Natural killer cell (primary cell): Measurements from ENCODE around the gene GIMAP8. TPM values are rescaled to one million over a fixed set of nuclear protein-coding genes. Genes with fewer than 3 reads are reported as not detected.
A peak's percentile ranks its signal among the peaks of the same experiment; 100 is the strongest.

Source experiments
- ATAC-seq, 3 donors: fragments of 150-1000 bp in 2 of 3; fragments of 200-7000 bp in 1 of 3; cut with Tn5 transposase; 1 replicate in 1 of 3; 2 replicates in 2 of 3; pipeline ENCODE4 v1.10.0; 2021; ENCODE audit warnings: mild to moderate bottlenecking in 2 of 3, moderate library complexity in 2 of 3
- DNase-seq, 2 donors: peaks; one replicate each; pipeline versions ENCODE4 v3.0.0 to v3.0.0-alpha.2; 2013 to 2021; ENCODE audit warnings: mixed read lengths in 1 of 2
- H3K27ac ChIP-seq: one replicate; pipeline ENCODE4 v1.5.1; 2013; ENCODE audit warnings: mild to moderate bottlenecking, low read length
- H3K27me3 ChIP-seq: one replicate; pipeline ENCODE4 v1.6.1; 2013; ENCODE audit warnings: low read length; ENCODE audit not compliant: control insufficient read depth, insufficient read depth
- H3K36me3 ChIP-seq: one replicate; pipeline ENCODE4 v1.6.1; 2013; ENCODE audit warnings: low read length; ENCODE audit not compliant: control insufficient read depth, insufficient read depth
- H3K4me1 ChIP-seq: one replicate; pipeline ENCODE4 v1.6.1; 2013; ENCODE audit warnings: low read length; ENCODE audit not compliant: control insufficient read depth, insufficient read depth
- H3K4me3 ChIP-seq: one replicate; pipeline ENCODE4 v1.5.1; 2013; ENCODE audit warnings: low read length
- H3K9me3 ChIP-seq: one replicate; pipeline ENCODE4 v1.6.1; 2013; ENCODE audit warnings: low read length; ENCODE audit not compliant: control insufficient read depth, insufficient read depth
- H3K27ac Mint-ChIP-seq, 2 donors: one replicate each; pipeline ENCODE4 v1.8.0; 2022; ENCODE audit warnings: mild to moderate bottlenecking in 2 of 2, mixed read lengths in 2 of 2, moderate library complexity in 1 of 2
- H3K27me3 Mint-ChIP-seq, 2 donors: one replicate each; pipeline ENCODE4 v1.8.0; 2022; ENCODE audit warnings: low read depth in 2 of 2, mixed read lengths in 2 of 2
- H3K36me3 Mint-ChIP-seq: one replicate; pipeline ENCODE4 v1.8.0; 2022; ENCODE audit warnings: mixed read lengths
- H3K4me1 Mint-ChIP-seq, 2 donors: one replicate each; pipeline ENCODE4 v1.8.0; 2022; ENCODE audit warnings: mixed read lengths in 2 of 2
- H3K4me3 Mint-ChIP-seq: one replicate; pipeline ENCODE4 v1.8.0; 2022; ENCODE audit warnings: mild to moderate bottlenecking, moderate library complexity, mixed read lengths
- H3K9me3 Mint-ChIP-seq, 2 donors: one replicate each; pipeline ENCODE4 v1.8.0; 2022; ENCODE audit warnings: mixed read lengths in 2 of 2
- CTCF ChIP-seq: fragments of 200-600 bp; IDR thresholded peaks from one replicate; pipeline ENCODE4 v1.8.0; 2022; ENCODE audit warnings: antibody characterized with exemption
- WGBS: methylation state at CpG from one replicate; pipeline ENCODE4 v1.1.7; 2013; ENCODE audit warnings: missing lambda C conversion rate; ENCODE audit not compliant: insufficient coverage; 5-methylcytosine and 5-hydroxymethylcytosine counted together
- intact Hi-C: fragments of 100-400 bp; cut with micrococcal nuclease; formaldehyde crosslinking; loops from one replicate; pipeline ENCODE4 v1.14.2; 2022
- total RNA-seq, 4 donors: library from RNA; stranded (reverse); fragments of 120-200 nt in 1 of 4; gene quantifications; one replicate each; pipeline versions ENCODE4 v1.2.3 to v1.2.4, GENCODE V29; 2013 to 2022

GIMAP8 gene
- total RNA-seq, 3 donors from 2014 or later (not counting 1 experiment from before 2014, with no cell fraction given), result 6.7 to 17.7 (median 8.4) TPM

GRCh38 chr7:150513758-150514157 lies 63.3 kb downstream of the GIMAP8 start:
- Histone ChIP-seq H3K9me3 (peaks cover 5% of the 10 kb centered on the region), H3K4me1 (peaks cover 36% of the 10 kb centered on the region), H3K27me3 (no peaks in the 10 kb centered on the region), H3K27ac (peak overlapping the region; percentile 73), H3K4me3 (peak overlapping the region; percentile 83), H3K36me3 (peaks cover 2% of the 10 kb centered on the region)
- intact Hi-C loops, result loop anchor here (2.0 kb wide), 5 partner anchors 33 to 241 kb away; partner anchors contain the start of genes GIMAP4 and GIMAP8
- Mint-ChIP-seq H3K36me3 (peaks cover 46% of the 10 kb centered on the region), H3K4me3 (peak overlapping the region; percentile 100), H3K27me3 (no peaks in the 10 kb centered on the region), H3K9me3 (peaks cover 0 to 7% of the 10 kb centered on the region in 2 donors), H3K4me1 (peaks cover 65 to 67% of the 10 kb centered on the region in 2 donors), H3K27ac (peak overlapping the region; percentile 96 to 100)
- 98% methylated on average over 17 of the region's 17 CpGs for WGBS
- DNase-seq (no peak), ATAC-seq (no peak)
- no peak for TF ChIP-seq CTCF

GRCh38 chr7:150514748-150515222 lies 64.4 kb downstream of the GIMAP8 start, which contains the start of gene GIMAP7:
Gene GIMAP7 (plus strand): TSS chr7:150514872. CDS start chr7:150519975, 5,103 bp downstream.
- no peak for TF ChIP-seq CTCF
- peaks cover 0 to 7% of the 10 kb centered on the region in 2 donors for H3K9me3 Mint-ChIP-seq
- H3K4me3 Mint-ChIP-seq, result peak within 1 kb of the TSS; percentile 100
- H3K27ac ChIP-seq, result peak within 1 kb of the TSS; percentile 73
- ATAC-seq, result peak; percentile 74 to 84 (median 81)
- H3K36me3 ChIP-seq, result peaks cover 6% of the 10 kb centered on the region
- peaks cover 58 to 65% of the 10 kb centered on the region in 2 donors for H3K4me1 Mint-ChIP-seq
- DNase-seq, result peak; percentile 46 to 83
- H3K36me3 Mint-ChIP-seq, result peaks cover 49% of the 10 kb centered on the region
- H3K9me3 ChIP-seq, result peaks cover 5% of the 10 kb centered on the region
- H3K4me1 ChIP-seq, result peaks cover 34% of the 10 kb centered on the region
- intact Hi-C loops, result loop anchor here (2.0 to 5.0 kb wide), 6 partner anchors 34 to 240 kb away; partner anchors contain the start of genes GIMAP2, GIMAP4 and GIMAP8
- H3K27me3 Mint-ChIP-seq, result no peaks in the 10 kb centered on the region
- H3K27ac Mint-ChIP-seq, result peak within 1 kb of the TSS; percentile 96 to 100
- no peaks in the 10 kb centered on the region for H3K27me3 ChIP-seq
- H3K4me3 ChIP-seq, result peak within 1 kb of the TSS; percentile 83
- 0% methylated on average over 3 of the region's 3 CpGs for WGBS

GRCh38 chr7:150515248-150516147 lies 65.1 kb downstream of the GIMAP8 start:
- Histone ChIP-seq H3K4me3 (peak overlapping the region; percentile 83), H3K4me1 (peaks cover 35% of the 10 kb centered on the region), H3K9me3 (peaks cover 10% of the 10 kb centered on the region), H3K36me3 (peaks cover 13% of the 10 kb centered on the region), H3K27me3 (no peaks in the 10 kb centered on the region), H3K27ac (peak overlapping the region; percentile 73)
- WGBS, result 2% methylated on average over 11 of the region's 11 CpGs
- Mint-ChIP-seq H3K27me3 (no peaks in the 10 kb centered on the region), H3K36me3 (peaks cover 49% of the 10 kb centered on the region), H3K27ac (peak overlapping the region; percentile 96 to 100), H3K4me1 (peaks cover 58 to 65% of the 10 kb centered on the region in 2 donors), H3K9me3 (peaks cover 3 to 11% of the 10 kb centered on the region in 2 donors), H3K4me3 (peak overlapping the region; percentile 100)
- intact Hi-C loops, result loop anchor here (2.0 to 5.0 kb wide), 6 partner anchors 35 to 239 kb away; partner anchors contain the start of genes GIMAP2, GIMAP4 and GIMAP8
- no peak for DNase-seq
- ATAC-seq, result peak; percentile 19 to 38 (median 31)
- TF ChIP-seq CTCF, result no peak
